ENCODE results near the gene MED13.
"Not testable (repeated sequence)": the region's sequence is repeated elsewhere in the genome, so short reads cannot be mapped to it uniquely, and the experiment has no call there.

The MED13 gene

DNA sequence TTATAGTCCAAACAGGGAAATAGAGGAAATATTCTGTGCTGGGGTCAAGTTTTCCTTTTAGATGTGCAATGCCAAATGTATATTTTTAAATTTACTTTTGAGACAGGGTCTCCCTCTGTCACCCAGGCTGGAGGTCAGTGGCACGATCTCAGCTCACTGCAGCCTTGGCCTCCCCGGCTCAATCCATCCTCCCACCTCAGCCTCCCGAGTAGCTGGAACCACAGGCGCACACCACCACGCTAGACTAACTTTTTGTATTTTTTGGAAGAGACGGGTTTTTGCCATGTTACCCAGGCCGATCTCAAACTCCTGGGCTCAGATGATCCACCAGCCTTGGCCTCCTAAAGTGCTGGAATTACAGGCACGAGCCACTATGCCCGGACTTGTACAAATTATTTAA is 25.8 kb upstream of the MED13 start:
- in situ Hi-C loops (cut with MboI; ENCODE audit: low sequenced_read_pairs): no loop called here

DNA sequence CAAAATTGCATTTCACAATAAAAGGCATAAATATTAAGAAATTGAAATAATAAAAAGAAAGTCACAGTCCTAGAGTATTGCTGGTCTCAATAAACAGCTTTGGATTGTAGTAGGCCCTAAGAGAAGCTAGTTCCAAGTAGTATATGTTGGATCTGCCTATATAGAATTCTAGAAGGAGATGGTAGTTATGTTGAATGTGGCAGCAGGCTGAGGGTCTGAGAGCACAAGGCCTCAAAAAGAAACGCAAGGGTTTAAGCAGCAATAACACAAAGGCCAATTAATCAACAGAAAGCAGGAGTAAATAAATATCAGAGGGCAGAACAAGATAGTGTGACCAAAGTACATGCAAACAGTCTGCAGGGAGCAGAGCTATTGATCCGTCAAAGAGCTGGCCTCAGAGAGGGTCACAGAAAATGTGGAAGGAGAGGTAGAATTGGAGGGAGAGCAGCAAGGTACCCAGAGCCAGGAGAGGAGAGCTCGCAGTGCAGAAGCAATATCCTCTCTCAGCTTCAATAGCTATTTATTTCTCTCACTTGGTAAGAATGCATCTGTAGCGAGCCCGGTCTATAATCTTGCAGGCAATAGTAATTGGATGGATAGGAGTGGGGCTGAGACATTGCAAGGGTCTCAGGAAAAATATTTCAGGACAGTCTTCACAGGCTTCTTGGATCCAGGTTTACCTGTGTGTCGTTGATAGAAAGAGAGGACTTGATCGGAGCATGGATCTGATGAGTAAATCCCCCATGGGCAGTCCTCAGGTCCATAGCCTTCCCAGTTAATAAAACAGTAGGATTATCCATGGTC is 25.1 kb upstream of the MED13 start:
- in situ Hi-C loops (cut with MboI; ENCODE audit: low sequenced_read_pairs): no loop called here

DNA sequence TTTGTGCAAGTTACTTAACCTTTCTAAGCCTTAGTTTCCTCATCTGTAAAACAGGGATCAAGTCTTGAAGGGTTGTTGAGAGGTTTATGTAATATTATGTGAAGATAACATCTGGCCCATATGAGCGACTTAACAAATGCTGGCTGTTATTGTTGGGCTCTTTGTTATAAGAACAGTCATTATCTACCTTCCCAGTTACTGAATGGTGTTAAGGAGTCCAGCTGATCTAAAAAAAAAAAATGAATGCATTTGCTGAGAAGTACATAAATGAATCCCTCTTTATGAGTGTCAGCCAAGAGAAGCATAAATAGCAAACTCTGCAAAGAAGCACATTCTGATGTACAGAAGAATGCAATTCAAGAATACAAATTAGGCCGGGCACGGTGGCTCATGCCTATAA is 24.3 kb upstream of the MED13 start:
- in situ Hi-C loops (cut with MboI; ENCODE audit: low sequenced_read_pairs): no loop called here

DNA sequence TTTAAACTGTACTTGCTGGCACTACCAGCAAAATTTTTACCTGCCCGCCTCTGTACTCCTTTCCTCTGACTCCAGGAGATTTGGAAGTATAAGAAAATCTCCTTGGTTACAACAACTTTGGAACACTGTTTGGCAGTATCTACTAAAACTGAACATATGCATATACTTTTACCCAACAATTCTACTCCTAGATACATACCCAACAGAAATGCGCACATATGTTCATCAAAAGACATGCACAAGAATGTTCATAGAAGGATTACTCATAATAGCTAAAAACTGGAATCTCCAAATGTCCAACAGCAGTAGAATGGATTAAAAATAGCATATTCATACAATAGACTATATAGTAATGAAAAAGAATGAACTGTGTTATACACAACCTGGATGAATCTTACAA is 21.7 kb upstream of the MED13 start:
- in situ Hi-C loops (cut with MboI; ENCODE audit: low sequenced_read_pairs): no loop called here

DNA sequence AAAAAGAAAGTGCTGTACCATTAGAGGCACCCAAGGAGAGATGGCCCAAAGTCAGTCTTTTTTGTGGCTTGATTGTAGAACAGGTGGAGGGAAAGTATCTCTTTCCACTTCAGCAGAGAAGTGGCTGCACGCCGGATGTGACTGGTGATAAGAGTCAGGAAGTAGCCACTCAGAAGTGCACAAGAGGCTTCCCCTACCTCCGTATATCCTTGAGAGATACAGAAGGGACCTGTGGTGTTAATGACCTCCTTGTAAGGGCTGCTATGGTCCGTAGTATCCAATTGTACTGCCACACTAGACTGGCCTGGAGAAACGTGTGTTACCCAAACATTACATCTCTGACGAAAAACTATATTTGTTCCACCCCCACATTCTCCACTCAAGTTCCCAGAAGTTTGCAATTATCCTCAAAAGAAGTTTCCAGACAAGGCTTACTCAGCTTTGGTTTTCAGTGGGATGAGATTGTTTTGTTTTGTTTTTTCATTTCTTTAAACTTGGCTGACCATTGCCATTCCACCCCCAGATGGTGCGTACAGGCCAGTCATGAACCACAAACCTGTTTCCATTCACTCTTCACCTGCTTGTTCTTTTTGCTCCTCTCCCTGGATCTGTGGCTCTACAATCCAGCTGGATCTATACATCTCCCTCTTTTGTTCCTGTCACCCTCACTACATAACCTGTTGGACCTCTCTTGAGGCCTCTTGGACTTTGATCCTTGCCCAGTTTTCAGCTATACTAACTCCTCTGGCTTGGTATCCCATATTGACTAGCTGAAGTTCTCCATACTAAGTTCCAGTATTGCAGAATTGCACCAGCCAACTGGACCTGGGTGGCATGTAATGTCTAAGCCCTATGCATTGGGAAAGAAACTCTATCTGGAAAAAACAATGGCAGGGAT is 20.7 kb upstream of the MED13 start:
- in situ Hi-C loops (cut with MboI; ENCODE audit: low sequenced_read_pairs): no loop called here

DNA sequence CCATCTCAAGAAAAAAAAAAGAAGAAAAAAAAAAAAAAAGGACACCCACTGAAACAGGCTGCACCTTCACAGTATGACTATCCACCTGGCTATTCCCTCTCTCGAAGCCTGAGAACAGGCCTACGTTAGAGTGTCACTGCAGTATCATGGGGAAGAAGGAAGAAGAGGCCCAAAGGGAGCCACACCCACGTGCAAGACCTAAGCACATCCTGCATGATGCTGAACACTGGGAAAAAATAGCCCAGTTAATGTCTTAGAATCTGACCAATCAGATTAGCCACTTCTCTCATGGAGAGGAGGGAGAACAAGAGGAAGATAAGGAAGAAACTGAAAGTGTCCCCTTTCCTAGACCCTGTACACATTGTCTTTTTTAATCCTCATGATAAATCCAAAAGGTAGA is 19.5 kb upstream of the MED13 start:
- in situ Hi-C loops (cut with MboI; ENCODE audit: low sequenced_read_pairs): no loop called here

DNA sequence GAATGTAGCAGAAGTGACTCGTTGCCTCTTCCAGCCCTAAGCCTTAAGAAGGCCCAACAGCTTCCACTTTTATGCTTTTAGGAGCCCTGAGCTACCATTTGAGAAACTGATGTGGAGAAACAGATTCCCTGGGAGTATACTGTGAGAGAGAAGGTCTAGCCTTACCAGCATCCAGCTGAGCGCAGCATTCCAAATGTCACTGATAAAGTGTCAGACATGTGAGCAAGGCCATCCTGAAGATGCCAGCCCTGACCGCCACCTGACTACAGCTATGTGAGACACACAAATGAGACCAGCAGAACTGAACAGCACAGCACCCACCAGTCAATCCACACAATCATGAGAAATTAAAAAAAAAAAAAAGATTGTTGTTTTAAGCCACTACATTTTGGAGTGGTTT is 18.6 kb upstream of the MED13 start:
- in situ Hi-C loops (cut with MboI; ENCODE audit: low sequenced_read_pairs): no loop called here

DNA sequence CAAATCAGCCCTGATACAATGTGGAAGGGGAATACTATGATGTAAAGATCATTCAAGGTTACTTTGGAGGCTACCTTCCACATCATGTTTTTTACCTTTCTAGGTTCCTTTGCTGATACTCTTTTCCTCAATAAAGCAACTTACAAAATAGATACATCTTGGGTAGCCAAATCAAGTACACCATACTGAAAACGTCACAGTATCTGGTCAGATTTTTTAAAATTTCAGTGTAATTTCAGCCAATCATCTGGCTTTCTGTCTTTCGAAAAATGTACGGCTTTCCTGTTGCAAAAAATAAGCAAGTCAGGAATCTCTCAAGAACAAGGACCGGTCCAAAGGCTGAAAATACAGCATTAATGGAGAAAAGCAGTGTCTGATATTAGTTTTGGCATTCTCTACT is 15.6 kb upstream of the MED13 start:
- in situ Hi-C loops (cut with MboI; ENCODE audit: low sequenced_read_pairs): no loop called here

DNA sequence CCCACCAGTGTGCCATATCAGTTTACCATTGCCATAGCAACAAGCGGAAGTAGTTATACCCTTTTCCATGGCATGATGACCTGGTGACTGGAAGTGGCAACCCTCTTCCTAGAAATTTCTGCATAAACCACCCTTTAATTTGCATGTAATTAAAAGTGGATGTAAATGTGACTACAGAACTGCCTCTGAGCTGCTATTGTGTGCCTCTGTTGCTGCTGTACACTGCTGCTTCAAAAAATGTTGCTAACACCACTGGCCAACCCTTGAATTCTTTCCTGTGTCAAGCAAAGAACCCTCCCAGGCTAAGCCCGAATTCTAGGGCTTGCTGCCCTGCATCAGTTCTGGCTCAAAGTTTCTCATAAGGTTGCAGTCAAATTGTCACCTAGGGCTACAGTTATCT is 12.9 kb upstream of the MED13 start:
- in situ Hi-C loops (cut with MboI; ENCODE audit: low sequenced_read_pairs): no loop called here

DNA sequence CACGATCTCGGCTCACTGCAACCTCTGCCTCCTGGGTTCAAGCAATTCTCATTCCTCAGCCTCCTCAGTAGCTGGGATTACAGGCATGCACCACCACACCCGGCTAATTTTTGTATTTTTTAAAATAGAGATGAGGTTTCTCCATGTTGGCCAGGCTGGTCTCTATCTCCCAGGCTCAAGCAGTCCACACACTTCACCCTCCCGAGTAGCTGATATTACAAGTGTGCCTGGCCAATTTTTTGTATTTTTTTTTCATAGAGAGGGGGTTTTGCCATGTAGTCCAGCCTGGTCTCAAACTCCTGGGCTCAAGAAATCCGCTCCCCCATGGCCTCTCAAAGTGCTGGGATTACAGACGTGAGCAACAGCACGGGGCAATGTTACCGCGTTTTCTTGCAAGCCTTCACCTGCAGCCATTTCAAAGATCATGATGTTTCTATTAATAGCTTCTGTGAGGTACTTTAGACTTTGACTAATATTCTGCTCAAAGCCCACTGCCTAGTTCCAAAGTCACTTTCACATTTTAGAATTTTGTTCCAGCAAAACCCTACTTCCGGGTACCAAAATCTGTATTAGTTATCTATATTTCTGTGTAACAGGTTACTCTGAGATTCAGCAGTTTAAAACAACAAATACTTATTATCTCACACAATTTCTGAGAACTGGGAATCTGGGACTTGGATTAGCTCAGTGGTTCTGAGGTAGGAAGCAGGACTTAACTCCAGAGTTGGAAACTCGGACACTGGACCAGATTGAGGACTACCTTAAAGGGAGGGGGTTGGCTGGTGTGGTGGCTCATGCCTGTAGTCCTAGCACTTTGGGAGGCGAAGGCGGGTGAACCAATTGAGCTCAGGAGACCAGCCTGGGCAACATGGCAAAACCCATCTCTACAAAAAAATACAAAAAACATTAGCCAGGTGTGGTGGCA is 12.0 kb upstream of the MED13 start:
- in situ Hi-C loops (cut with MboI; ENCODE audit: low sequenced_read_pairs): no loop called here

DNA sequence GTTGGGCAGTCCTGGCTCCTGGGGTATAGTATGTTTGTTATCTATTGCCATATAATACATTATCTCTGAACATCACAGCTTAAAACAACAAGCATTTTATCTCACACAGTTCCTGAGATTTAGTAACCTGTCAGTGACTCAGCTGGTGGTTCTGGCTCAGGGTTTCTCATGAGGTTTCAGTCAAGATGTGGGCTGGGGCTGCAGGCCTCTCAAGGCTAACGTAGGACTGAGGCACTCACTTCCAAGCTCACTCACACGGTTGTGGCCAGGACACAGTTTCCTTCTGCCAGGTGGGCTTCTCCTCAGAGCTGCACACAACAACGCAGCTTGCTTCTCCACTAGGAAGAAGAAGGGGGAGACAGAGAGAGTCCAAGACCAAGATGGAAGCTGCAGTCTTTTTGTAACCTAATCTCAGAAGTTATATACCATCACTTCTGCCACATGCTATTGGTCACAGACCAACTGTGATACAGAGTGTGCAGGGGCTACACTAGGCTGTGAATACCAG is 10.3 kb upstream of the MED13 start:
- in situ Hi-C loops (cut with MboI; ENCODE audit: low sequenced_read_pairs): no loop called here

DNA sequence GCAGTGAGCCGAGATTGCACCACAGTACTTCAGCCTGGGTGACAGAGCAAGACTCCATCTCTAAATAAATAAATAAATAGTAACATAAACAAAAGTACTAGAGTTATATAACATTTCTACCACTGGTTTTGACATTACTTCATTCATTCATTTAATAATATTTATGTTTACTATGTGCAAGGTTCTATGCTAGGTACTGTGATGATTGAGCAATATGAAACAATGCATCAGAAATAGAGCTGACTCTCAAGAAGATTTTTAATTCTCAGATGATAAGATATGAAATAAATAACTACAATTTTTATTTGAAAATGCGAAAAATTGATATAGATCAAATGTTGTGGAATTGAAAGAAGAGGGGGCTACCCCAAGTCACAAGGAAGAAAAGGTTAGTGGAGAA is 8.9 kb upstream of the MED13 start:
- in situ Hi-C loops (cut with MboI; ENCODE audit: low sequenced_read_pairs): no loop called here

DNA sequence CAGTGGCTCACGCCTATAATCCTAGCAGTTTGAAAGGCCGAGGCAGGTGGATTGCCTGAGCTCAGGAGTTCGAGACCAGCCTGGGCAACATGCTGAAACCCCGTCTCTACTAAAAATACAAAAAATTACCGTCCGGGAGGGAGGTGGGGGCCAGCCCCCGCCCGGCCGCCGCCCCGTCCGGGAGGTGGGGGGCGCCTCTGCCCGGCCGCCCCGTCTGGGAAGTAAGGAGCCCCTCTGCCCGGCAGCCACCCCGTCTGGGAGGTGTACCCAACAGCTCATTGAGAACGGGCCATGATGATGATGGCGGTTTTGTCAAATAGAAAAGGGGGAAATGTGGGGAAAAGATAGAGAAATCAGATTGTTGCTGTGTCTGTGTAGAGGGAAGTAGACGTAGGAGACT is 7.8 kb upstream of the MED13 start:
- in situ Hi-C loops (cut with MboI; ENCODE audit: low sequenced_read_pairs): not testable (repeated sequence)

DNA sequence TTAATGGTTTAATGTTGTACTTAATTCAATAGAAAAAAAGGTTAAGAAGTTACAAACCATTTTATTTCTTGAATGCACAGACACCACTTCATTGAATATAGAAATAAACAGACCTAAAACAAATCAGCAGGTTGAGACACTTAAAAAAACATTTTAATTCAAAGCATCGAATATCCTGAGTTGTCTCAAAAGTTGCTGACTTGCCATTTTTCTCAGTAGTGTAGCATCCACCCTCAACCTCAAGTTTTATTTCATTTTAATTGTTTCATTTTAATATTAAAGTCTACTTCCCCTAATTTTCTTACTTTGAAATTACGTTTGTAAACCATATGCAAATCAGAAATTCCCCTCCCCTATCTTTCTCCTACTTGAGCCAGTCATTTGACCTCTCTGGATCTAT is 5.8 kb upstream of the MED13 start:
- in situ Hi-C loops (cut with MboI; ENCODE audit: low sequenced_read_pairs): no loop called here

DNA sequence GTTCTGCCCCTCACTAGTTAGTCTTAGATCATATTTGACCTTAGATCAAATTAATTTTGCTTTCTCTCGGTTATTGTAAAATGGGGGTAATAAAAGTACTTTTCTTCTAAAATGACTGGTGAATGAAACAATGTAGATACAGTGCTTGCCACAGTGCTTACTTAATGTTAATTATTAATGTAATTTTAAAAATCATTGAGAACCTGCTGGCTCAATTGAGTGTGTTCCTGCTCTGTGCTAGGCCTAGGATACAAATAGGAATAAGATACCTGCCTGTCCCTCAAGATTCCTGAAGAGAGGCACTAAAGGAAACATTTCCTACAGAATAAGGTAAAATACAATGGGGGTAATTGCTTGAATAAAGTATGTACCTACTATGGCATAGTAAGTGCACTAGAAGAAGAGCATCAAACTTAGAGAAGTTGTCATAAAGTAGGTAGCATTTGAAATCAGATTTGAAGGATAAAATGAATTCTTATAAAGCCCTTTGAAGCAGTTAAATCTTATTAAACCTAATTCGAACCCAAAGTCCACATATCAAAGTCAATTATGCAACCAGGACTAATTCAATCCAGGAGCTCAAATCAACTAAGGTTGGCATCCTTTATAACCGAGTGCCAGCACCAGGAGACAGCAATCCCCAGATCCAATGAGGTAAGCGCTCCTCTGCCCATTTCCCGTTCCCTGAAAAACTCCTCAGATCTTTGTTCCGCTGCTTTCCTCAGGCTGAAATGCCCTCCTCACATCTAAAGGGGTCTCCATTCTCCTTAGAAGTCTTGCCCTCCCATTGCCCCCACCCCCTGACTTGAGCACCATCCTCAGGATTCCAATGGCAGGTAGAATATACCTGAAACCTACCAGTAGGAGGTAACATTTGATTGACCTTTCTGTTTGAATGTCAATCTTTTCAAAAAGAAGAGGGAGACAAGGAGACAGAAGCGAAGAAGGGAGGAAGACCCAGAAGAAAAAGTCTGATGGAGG is 2.4 kb upstream of the MED13 start:
- in situ Hi-C loops (cut with MboI; ENCODE audit: low sequenced_read_pairs): no loop called here

DNA sequence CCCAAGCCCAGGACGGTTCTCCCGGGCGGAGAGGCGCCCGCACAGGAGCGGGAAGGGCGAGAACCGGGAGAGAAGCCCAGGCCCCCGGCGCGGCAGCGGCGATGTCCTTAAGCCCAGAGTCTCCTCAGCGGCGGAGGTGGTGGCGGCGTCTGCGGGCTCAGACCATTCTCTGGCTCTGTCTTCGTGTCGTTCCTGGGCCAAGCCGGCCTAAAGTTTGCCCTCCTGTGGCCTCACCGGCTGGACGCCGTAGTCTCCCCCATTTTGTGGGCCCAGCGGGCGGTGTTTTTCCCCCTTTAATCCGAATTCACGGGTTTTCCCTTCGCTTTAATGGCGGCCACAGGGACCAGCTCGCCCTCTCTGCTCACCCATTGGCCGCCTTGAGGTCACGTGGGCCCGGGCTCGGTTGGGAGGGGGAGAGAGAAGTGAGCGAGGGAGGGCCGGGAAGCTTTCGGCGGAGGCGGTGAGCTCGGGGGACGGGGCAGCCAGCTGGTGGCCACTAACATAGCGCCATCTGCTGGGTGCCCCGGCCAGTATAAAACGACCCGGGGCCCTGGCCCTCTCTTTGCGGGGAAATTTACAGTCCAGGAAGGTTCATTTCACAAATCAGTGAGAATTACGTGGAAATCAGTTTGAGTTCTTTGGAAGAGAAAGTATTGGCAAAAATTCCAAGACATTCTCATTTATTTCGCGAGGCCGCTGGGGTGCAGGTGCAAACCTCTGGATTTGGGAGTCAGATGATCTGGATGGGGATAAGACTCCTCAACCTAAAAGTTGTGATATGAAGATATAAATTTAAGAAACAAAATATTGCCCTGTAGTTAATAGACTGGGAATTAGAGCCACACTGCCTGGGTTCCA is 762 bp upstream of the MED13 start:
- in situ Hi-C loops (cut with MboI; ENCODE audit: low sequenced_read_pairs): no loop called here

DNA sequence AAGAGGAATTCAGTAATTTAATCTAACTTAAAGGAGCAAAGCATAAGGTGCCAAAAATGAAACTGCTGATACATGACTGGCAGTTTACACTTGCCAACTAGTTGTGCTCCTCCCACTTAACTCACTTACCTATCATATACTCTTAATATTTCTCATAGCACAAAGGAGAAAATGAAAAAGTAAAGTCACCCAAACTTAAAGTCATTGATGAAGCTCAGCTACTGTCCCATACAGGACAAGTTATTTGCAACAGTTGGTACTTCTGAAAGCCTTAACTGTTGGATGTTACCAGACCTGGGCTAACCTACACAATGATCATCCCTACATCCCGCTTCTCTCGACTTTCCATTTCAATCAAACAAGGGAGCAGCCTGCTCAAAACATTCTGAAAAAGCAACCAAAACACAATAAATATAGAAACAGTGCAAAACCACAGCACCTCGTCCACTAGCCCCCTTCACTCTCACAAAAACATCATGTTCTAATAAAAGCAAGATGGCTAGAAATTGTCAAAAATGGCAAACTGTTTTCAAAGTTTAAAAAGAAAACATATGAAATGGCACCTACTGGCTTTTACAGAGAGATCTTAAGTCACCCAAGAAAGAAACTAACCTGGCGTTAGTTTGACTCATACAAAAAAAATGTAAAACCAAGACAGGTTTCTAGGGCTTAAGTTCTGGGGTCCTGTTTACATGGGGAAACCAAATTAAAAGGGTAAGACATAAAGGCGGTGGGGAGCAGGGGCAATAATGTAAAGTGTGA is 868 bp downstream of the MED13 start:
- in situ Hi-C loops (cut with MboI; ENCODE audit: low sequenced_read_pairs): no loop called here

DNA sequence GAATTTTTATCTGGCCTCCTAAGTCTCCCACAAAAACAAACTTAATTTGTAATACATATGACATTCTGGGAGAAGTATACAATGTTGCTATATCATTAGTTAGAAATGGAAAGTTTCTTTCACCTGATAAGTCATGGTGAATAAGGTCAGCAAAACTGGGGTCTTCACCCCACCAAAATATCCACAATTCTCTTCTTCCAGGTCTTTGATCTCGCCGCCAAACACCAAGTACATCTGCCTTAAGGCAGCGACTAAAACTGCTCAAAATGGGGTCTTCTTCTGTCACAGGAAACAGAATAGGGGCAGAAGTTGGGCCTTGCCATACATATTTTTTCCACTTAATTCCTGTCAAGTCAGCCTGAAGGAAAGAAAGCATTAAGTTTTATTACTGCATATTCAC is 2.1 kb downstream of the MED13 start:
- in situ Hi-C loops (cut with MboI; ENCODE audit: low sequenced_read_pairs): no loop called here

All from HL-60/S4 treated with retinoic acid at 250 ng/mL for 4 days and 3 days (cell line).